Mesenteric fat pad (tissue), 1 donor: ENCODE results near the gene ARF1. TPM values are rescaled to one million over a fixed set of nuclear protein-coding genes. Genes with fewer than 3 reads are reported as not detected.
A peak's percentile ranks its signal among the peaks of the same experiment; 100 is the strongest.

ENCODE experiments used
- DNase-seq: peaks from one replicate; pipeline ENCODE4 v3.0.0-alpha.2; 2020; ENCODE audit warnings: low spot score
- total RNA-seq: library from RNA; stranded (reverse); fragmentation: NEBNext Ultra II Directional; extraction: Animal tissue kit (Norgen Biotek cat#: 25700); gene quantifications from one replicate; pipeline ENCODE4 v1.2.1, GENCODE V29; 2021
- donor health status: DM: yes; HTN: yes; CAD: no.

ARF1 gene
- total RNA-seq, 1 donor from 2014 or later = 352 TPM

- DNase-seq = no peak
Observed at GRCh38 chr1:228084797-228085196, 2.3 kb downstream of the ARF1 start.

GRCh38 chr1:228085287-228085951, 2.9 kb downstream of the ARF1 start:
- DNase-seq = no peak

- DNase-seq = no peak
Observed at GRCh38 chr1:228087771-228088251, 5.3 kb downstream of the ARF1 start.

GRCh38 chr1:228088586-228089498, 6.3 kb downstream of the ARF1 start:
- peak; percentile 79 for DNase-seq

- DNase-seq = peak; percentile 78
Observed at GRCh38 chr1:228089519-228090380, 7.2 kb downstream of the ARF1 start.

GRCh38 chr1:228090613-228091081, 8.1 kb downstream of the ARF1 start:
- DNase-seq = no peak

- DNase-seq = no peak
Observed at GRCh38 chr1:228091084-228091483, 8.6 kb downstream of the ARF1 start.

GRCh38 chr1:228092342-228093049, 10.0 kb downstream of the ARF1 start:
- DNase-seq = no peak

GRCh38 chr1:228093050-228093906, 10.8 kb downstream of the ARF1 start:
- no peak for DNase-seq

GRCh38 chr1:228094432-228095016, 12.0 kb downstream of the ARF1 start:
- no peak for DNase-seq

GRCh38 chr1:228095161-228095560, 12.7 kb downstream of the ARF1 start:
- no peak for DNase-seq

- no peak for DNase-seq
Observed at GRCh38 chr1:228095938-228096337, 13.4 kb downstream of the ARF1 start.

GRCh38 chr1:228096416-228097332, 14.2 kb downstream of the ARF1 start:
- DNase-seq = peak; percentile 79

- peak; percentile 87 for DNase-seq
Observed at GRCh38 chr1:228097333-228098081, 15.0 kb downstream of the ARF1 start.

GRCh38 chr1:228098323-228098931, 15.9 kb downstream of the ARF1 start:
- DNase-seq = peak; percentile 69

- peak; percentile 81 for DNase-seq
Observed at GRCh38 chr1:228099331-228099732, 16.8 kb downstream of the ARF1 start.
